ENCODE measurements around the gene OGFOD1.

The OGFOD1 gene

DNA sequence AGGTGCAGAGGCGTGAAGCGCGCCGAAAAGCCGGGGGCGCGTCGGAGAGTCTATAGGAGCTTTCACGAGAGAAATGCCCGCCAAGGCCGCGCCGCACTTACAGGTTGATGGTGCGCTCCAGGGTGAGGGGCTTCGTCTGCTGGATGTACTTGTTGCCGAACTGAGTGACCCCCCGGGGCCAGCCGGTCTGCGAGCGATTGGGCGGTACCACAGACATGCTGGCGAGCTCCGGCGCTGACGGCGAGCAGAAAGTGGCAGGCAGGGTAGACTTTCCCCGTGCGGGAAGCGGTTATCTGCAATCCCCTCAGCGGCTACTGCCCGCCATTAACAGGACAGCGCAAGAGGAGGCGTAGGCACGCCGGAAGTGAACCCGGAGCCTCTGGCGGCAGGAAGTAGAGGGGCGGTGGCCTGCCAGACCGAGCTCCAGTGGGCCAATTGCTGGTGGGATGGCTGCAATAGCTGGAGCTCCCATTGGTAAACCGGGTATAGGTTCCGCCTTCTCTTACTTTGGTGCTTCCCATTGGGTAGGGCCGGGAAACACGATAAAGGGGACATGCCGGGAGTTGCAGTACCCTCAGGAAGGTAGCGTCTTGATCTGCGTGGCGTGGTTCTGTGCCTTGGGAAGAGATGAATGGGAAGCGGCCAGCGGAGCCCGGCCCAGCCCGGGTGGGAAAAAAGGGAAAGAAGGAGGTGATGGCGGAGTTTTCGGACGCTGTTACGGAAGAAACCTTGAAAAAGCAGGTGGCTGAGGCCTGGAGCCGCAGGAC, at the start of gene OGFOD1, which contains the start of gene NUDT21:
OGFOD1 (plus strand) TSS at position 569 of the 767 bp plus-strand sequence; CDS start at position 628, 59 bp downstream.
NUDT21 (minus strand) TSS at position 347 of the 767 bp plus-strand sequence; CDS start at position 217, 130 bp downstream.
- peak; percentile 92 to 93 for DNase-seq (ENCODE audit: low read depth in 2 of 2)

GRCh38 chr16:56405977-56406672, 45.2 kb upstream of the OGFOD1 start:
- DNase-seq (ENCODE audit: low read depth in 2 of 2) = no peak

DNA sequence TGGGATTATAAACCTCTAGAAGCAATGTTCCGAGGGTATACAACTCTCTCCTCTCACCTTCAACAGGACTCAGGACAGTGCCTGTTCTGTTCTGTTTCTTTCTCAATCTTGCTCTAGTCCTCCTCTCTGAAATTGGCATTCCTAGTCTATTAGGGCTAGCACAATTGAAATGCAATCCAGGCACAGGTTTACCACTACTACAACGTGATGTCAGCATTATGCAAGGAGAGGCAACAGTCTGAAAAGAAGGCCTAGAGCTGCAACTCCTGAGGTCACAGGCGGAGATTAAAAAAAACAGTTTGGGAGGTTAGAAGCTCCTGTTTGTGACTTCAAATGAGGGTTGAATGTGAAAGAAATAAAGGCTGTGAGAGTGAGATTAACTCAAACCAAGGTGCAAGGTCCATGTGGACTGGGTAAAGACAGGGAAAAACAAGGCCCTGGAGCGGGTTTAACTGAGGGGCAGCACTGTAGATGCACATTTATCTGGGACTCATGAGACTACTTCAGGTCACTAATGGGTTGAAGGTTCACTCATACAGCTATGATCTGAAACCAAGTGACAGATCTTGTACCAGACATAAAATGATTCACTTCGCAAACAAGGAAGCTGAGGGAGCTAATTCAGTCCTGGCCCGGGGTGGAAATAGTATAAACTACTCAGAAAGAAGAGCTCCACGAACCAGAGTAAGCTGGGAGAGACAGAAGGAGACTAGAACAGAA, 42.8 kb upstream of the OGFOD1 start:
- DNase-seq (ENCODE audit: low read depth in 2 of 2) = no peak

DNA sequence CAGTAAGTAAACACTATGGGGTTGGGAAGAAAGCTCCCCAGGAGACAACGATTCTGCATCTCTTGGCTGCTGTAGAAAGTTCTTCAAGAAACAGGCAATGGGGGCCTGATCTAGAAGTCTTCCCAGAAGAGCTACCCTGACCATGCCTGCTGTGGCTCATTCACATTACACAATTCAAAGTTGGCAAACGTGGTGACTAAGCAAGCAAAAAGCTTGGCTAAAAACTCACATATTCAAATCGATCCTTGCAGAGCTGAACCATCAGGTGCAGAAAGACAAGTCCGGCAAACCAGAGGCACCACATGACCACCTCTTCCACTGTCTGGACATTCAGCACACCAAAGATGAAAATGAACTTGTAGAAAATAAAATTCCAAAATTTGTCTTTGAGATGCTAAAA, 42.2 kb upstream of the OGFOD1 start:
- DNase-seq (ENCODE audit: low read depth in 2 of 2) = no peak

GRCh38 chr16:56411123-56411522, 40.2 kb upstream of the OGFOD1 start:
- DNase-seq (ENCODE audit: low read depth in 2 of 2) = no peak

GRCh38 chr16:56411624-56412023, 39.7 kb upstream of the OGFOD1 start:
- DNase-seq (ENCODE audit: low read depth in 2 of 2) = no peak

DNA sequence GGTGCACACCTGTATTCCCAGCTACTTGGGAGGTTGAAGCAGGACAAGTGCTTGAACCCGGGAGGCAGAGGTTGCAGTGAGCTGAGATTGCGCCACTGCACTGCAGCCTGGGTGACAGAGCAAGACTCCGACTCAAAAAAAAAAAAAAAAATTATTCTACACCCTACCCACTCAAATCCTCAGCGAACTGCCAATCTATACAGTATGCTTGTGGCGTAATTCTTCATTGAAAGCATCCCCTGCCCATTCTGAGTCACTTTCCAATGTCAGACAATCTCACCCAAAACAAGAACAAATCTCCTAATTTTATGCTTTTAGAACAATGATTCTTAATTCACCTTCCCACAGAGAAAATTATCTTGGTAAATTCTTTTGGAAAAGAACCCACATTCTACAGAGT, 38.0 kb upstream of the OGFOD1 start:
- no peak for DNase-seq (ENCODE audit: low read depth in 2 of 2)

GRCh38 chr16:56414366-56414765, 37.0 kb upstream of the OGFOD1 start:
- no peak for DNase-seq (ENCODE audit: low read depth in 2 of 2)

DNA sequence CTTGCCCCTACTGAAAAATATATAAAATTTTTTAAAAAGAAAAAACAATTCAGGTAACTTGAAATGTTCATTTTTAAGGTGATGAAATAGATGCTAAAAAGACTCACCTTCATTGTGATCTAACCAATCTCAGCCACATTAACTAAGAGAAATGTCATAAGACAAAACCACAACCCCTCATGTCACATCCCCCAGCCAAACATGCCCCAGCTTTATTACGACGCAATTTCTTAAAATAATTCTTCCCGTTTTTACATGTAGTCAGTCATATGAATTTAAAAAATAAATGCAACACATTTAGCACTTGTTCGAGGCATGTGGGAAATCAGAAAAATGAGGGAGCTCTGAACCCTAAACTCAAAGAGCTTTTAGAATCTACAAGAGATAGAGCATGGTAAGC, 35.5 kb upstream of the OGFOD1 start:
- DNase-seq (ENCODE audit: low read depth in 2 of 2) = no peak

DNA sequence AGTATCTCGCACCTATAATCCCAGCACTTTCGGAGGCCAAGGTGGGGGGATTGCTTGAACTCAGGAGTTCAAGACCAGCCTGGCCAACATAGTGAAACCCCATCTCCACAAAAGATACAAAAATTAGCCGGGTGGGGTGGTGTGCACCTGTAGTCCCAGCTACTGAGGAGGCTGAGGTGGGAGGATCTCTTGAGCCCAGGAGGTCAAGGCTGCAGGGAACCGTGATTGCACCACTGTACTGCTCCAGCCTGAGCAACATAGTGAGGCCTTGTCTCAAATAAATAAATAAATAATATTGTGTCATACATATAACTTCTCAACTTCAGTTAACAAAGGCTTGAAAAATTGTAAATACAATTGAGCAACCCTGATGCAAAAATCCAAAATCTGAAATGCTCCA, 34.2 kb upstream of the OGFOD1 start:
- DNase-seq (ENCODE audit: low read depth in 2 of 2) = no peak

DNA sequence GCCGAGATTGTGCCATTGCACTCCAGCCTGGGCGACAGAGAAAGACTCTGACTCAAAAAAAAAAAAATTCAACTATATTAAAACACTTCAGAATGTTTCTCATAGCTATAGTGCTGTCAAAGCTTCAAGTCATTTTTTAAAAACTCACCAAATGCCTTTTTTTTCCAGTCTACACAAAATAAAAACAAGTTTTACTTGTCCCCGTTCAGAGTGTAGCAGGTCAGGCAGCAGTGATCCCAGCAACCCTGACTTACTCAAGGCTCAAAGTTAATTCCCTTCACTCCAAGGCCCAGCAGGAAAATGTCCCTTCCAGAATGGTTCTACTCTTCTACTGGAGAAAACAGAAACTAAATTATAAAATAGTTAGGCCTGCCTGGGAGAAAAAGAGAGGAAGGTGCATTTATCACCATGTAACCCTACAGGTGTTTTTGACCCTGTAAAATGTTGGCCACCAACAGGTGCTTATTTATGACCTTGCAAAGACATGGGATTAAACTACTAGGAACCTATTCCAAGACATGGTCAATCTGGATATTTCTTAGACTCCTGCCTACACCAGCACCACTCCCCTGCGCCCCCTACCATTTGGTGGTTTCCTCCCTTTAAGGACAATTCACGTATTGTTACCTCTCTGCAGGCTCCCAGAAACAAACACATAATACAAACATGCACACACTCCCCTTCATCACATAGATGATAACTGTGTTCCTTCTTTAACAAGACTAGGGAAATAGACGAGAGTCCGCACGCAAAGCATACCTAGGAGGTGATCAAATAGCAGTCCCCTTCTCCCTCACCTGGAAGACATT, 31.4 kb upstream of the OGFOD1 start:
- DNase-seq (ENCODE audit: low read depth in 2 of 2) = no peak

DNA sequence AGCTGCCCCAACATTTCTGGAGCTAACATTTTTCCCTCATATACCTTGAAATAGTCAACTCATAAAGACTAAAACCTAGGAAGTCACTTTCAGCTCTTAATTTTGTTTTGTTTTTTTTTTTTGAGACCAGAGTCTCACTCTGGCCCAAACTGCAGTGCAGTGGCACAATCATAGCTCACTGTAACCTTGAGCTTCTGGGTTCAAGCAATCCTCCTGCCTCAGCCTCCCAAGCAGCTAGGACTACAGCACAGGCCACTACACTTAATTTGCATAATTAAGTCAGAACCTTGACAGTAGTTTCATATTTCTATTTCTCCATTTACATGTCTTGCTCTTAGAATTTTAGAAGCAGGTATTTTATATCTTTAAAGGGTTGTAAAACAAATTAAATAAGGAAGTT, 30.7 kb upstream of the OGFOD1 start:
- DNase-seq (ENCODE audit: low read depth in 2 of 2) = no peak

GRCh38 chr16:56421313-56421712, 30.0 kb upstream of the OGFOD1 start:
- DNase-seq (ENCODE audit: low read depth in 2 of 2) = no peak

DNA sequence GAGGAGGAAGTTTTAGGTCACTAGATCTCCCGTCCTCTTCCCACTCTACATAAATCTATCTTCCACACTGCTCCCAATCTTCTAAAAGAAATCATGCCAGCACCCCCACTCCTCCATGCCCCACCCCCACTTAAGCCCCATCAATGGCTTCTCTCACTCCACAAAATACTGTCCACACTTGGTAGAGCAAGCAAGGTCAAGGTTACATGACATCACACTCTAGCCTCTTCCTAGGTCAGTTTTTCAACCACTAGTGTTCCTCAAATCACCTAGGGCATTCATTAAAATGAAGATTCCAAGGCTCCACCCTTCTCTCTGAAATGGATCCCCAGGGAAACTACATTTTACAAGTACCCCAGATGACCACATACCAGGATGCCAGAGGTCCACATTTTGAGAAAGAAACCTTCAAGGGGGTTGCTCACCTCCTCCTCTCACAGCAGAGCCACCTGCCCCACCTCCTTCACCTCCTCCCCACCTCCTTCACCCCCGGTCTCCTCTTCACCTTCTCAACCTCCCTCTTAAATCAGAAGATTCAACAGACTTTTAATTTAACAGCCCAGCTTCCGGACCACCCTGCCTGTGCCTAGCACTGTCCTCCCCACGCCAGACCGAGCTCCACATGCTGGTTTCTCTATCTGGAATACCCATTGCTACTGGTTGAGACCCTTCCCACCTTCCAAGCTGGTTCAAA, 29.2 kb upstream of the OGFOD1 start:
- no peak for DNase-seq (ENCODE audit: low read depth in 2 of 2)

DNA sequence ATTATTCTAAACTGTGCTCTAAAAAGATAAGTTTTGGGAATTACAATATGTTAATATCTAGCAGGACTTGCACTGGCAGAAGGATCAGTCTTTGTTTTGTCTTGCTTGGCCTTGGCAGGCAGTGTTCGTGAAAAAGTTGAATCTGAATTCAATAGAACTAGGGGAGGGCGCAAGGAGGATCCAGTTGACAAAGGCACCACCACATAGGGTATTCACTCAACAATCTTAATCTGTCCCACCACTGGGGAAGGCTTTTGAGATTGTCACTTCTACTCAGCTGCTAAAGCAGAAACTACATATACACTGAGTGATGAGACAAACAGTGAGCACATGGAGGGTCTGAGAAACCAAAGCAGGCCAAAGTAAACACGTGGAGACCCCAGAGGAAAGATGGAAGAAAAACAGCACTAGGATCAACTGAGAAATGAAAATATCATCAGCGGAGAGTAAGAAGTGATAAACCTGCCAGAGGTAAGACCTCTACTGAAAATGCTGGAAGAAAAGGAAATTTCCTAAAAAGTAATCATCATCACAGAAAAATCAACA, 28.4 kb upstream of the OGFOD1 start:
- no peak for DNase-seq (ENCODE audit: low read depth in 2 of 2)

DNA sequence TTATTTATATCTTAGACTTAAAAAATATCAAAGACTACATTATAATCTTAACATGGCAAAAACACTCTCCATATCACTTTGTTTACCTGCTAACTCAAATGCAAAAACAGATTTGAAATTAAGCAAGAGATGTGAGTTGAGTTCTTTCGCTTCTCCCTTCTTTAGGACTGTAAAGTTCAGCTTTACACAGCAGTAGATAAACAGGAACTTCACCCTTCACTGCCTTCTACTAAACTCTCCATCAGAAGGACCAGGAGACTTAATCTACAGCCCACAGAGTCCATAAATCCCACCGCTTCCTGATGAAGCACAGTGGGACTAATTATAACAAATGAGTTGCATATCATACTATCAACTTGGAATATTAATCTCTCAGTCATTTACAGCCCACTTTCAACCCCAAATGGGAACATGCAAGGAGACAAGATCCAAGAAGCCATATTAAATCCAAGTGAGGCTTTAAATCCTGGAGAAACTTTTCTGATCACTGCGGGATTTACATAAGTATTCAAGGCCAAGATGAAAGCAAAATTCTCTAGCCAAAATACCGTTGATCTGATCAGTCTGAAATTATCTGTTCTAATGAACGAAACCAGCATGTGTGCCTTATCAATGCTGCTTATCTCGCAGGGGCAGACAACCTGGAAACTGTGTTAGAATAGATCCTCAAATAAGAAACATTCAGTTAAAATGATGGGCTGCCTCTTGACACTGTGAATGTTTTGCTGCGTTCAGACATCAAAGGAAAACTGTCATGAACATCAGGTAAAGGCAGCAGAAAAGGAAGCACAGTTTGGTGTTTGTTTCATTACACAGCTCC, 27.6 kb upstream of the OGFOD1 start:
- DNase-seq (ENCODE audit: low read depth in 2 of 2) = no peak

GRCh38 chr16:56424404-56424764, 27.0 kb upstream of the OGFOD1 start:
- no peak for DNase-seq (ENCODE audit: low read depth in 2 of 2)

- no peak for DNase-seq (ENCODE audit: low read depth in 2 of 2)
Observed at GRCh38 chr16:56424791-56425438, 26.4 kb upstream of the OGFOD1 start.

DNA sequence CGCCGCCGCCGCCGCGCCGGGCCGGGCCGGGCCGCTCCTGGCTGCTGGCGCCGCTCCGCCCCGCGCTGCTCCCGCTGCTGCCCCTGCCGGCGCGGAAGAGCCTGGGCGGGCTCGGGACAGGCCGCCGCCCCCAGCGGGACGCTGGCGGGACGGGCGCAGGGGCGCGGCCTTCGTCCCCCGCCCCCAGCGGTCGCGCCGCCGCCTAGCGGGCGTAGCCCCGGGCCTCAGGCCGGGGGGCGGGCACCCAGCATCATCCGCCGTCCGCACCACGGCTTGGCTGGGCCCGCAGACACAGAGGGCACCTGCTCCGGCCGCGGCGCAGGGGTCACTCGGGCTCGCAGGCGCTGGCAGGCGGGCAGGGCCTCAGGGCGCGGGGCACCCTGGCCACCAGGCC, 25.9 kb upstream of the OGFOD1 start, which contains the start of gene AMFR:
AMFR (minus strand) TSS at position 107 of the 394 bp plus-strand sequence. CDS start 218 bp downstream, outside the sequence.
- peak; percentile 42 to 53 for DNase-seq (ENCODE audit: low read depth in 2 of 2)

All from fibroblast of skin of left biceps (primary cell).